Kidney epithelial cell (primary cell): ENCODE measurements around the gene ICAM2. TPM values are rescaled to one million over a fixed set of nuclear protein-coding genes. Genes with fewer than 3 reads are reported as not detected.

Experiments
- DNase-seq: peaks from one replicate; pipeline ENCODE4 v3.0.0-alpha.2; 2010; ENCODE audit warnings: low read depth
- H3K27me3 ChIP-seq: 2 replicates; pipeline ENCODE4 v1.6.0; 2011; ENCODE audit warnings: low read length; ENCODE audit not compliant: control insufficient read depth, insufficient read depth
- H3K36me3 ChIP-seq: 2 replicates; pipeline ENCODE4 v1.5.1; 2011; ENCODE audit warnings: low read length; ENCODE audit not compliant: control insufficient read depth, insufficient read depth
- H3K4me3 ChIP-seq: 2 replicates; pipeline ENCODE4 v1.5.1; 2011; ENCODE audit warnings: low read depth, mild to moderate bottlenecking, control low read depth, low read length
- total RNA-seq: library from RNA; depleted of rRNA; stranded (reverse); fragments of >200 nt; gene quantifications from 2 replicates; pipeline ENCODE4 v1.2.3, GENCODE V29; 2015
- TF ChIP-seq, protein P1 (sequence below): IDR thresholded peaks from 2 replicates; pipeline ENCODE4 v1.5.1; 2011; ENCODE audit warnings: mild to moderate bottlenecking, moderate library complexity, low read length, control low read depth, inconsistent platforms; ENCODE audit not compliant: insufficient read depth, poor library complexity, severe bottlenecking

The ICAM2 gene
- total RNA-seq, 1 donor from 2014 or later, result 11.5 TPM

DNA sequence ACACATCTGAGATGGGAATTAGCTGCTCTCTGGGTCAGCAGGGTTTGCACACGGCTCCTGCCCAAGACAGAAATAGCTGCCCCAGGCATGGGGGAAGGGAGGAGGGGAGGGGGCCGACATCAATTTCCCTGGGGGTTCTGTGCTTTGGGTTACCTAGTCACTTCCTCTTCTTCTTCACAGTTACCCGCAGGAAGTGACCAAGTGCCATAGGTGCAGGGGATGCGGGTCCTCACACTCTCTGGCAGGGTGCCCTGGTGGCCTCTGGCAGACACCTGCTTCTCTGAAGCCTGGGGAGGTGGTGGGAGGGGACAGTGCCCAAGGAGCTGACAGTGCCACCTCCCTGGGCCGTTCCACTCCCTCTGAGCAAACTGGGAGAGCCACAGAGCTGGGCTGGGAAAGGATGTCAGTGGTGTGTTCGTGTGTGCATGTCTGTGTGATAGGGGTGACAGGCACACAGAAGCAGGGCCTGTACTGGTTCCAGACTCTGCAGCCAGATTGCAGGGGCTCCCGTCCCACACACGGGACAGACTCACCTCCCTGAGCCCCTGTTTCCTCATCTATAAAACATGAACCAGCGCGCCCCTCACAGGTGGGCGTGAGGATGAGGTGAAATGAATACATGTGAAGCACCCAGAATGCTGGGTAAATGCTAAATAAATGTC, 65.9 kb downstream of the ICAM2 start:
- DNase-seq, result no peak
- Histone ChIP-seq H3K4me3 (no peak overlapping the region), H3K36me3 (no peaks in the 10 kb centered on the region), H3K27me3 (peaks cover 14% of the 10 kb centered on the region)
- TF ChIP-seq, protein P1, sequence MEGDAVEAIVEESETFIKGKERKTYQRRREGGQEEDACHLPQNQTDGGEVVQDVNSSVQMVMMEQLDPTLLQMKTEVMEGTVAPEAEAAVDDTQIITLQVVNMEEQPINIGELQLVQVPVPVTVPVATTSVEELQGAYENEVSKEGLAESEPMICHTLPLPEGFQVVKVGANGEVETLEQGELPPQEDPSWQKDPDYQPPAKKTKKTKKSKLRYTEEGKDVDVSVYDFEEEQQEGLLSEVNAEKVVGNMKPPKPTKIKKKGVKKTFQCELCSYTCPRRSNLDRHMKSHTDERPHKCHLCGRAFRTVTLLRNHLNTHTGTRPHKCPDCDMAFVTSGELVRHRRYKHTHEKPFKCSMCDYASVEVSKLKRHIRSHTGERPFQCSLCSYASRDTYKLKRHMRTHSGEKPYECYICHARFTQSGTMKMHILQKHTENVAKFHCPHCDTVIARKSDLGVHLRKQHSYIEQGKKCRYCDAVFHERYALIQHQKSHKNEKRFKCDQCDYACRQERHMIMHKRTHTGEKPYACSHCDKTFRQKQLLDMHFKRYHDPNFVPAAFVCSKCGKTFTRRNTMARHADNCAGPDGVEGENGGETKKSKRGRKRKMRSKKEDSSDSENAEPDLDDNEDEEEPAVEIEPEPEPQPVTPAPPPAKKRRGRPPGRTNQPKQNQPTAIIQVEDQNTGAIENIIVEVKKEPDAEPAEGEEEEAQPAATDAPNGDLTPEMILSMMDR, result no peak

Other genes starting within 250 kb of the ICAM2 start
- gene CCDC47, start 247.0 kb downstream of the ICAM2 start, total RNA-seq, result 39.3 and 49.3 TPM in 2 replicates
- gene DDX42, start 246.5 kb downstream of the ICAM2 start, total RNA-seq, result 55.1 and 55.7 TPM in 2 replicates
- 64.8 and 77.6 TPM in 2 replicates for gene PSMC5, start 193.2 kb downstream of the ICAM2 start, total RNA-seq
- gene FTSJ3, start 193.0 kb downstream of the ICAM2 start, total RNA-seq, result 52.1 and 54.5 TPM in 2 replicates
- 78.7 and 107 TPM in 2 replicates for gene SMARCD2, start 177.9 kb downstream of the ICAM2 start, total RNA-seq
- gene CSH2, start 147.0 kb downstream of the ICAM2 start, total RNA-seq, result not detected in 2 replicates
- not detected in 2 replicates for gene GH2, start 138.7 kb downstream of the ICAM2 start, total RNA-seq
- not detected in 2 replicates for gene CSH1, start 124.1 kb downstream of the ICAM2 start, total RNA-seq
- not detected in 2 replicates for gene CSHL1, start 109.4 kb downstream of the ICAM2 start, total RNA-seq
- gene GH1, start 101.8 kb downstream of the ICAM2 start, total RNA-seq, result not detected in 2 replicates
- 0.14 TPM in 1 of 2 replicates, not detected in the other for gene CD79B, start 88.3 kb downstream of the ICAM2 start, total RNA-seq
- 0.07 and 0.33 TPM in 2 replicates for gene SCN4A, start 47.7 kb downstream of the ICAM2 start, total RNA-seq
- 0.08 and 0.55 TPM in 2 replicates for gene PRR29, start 22.3 kb downstream of the ICAM2 start, total RNA-seq
- gene ERN1, start 109.5 kb upstream of the ICAM2 start, total RNA-seq, result 19.6 and 28.1 TPM in 2 replicates
- gene TEX2, start 242.6 kb upstream of the ICAM2 start, total RNA-seq, result 16.5 and 19.0 TPM in 2 replicates